Lower leg skin (tissue), 3 donors: ENCODE data around the gene ALDH3B2.

Experiments
- POLR2A ChIP-seq, 2 donors: fragments of 450-650 bp; IDR thresholded peaks; one replicate each; pipeline ENCODE4 v1.6.1; 2016 to 2017; ENCODE audit warnings: antibody characterized with exemption in 2 of 2, mild to moderate bottlenecking in 1 of 2, moderate library complexity in 1 of 2
- TF ChIP-seq, protein P1 (sequence below), 3 donors: fragments of 450-650 bp; IDR thresholded peaks; one replicate each; pipeline ENCODE4 v1.5.1; 2016; ENCODE audit warnings: antibody characterized with exemption in 3 of 3, mild to moderate bottlenecking in 3 of 3, moderate library complexity in 2 of 3

DNA sequence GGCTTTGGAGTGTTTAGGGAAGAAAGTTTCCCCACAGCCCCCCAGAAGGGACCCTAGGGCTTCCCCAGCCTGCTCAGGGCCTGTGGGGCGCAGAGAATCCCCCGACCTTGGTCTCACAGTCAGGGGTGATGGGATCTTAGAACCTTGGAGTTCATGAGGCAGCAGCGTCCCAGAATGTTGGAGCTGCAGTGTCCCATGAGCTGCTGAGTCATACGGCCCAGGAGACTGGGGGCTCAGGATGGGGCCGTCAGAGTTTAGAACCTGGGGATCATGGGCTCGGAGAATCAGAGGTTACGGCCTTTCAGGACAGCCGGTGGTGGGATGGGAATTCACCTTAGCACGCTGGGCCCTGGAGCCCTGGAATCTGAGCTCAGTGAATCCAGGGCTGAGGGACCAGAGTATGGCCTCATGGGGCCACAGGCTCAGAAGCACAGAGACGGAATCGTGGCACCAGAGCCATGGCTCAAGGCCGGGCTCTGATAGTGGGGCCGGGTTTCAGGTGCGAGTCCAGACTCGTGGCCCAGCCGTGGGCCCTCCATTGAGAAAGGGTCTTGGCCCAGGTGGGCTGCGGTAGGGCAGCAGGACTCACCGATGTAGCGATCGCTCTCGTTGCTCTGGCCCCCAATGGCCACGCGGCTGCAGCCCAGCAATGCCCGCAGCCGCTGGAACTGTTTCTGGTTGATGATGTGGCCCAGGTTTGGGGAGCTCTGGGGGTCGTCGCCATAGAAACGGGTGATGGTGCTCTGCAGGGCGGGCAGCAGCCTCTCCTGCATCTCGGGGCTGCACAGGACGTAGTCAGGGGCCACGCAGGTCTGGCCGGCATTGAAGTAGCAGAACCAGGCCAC, 9.5 kb downstream of the ALDH3B2 start:
- TF ChIP-seq, protein P1, sequence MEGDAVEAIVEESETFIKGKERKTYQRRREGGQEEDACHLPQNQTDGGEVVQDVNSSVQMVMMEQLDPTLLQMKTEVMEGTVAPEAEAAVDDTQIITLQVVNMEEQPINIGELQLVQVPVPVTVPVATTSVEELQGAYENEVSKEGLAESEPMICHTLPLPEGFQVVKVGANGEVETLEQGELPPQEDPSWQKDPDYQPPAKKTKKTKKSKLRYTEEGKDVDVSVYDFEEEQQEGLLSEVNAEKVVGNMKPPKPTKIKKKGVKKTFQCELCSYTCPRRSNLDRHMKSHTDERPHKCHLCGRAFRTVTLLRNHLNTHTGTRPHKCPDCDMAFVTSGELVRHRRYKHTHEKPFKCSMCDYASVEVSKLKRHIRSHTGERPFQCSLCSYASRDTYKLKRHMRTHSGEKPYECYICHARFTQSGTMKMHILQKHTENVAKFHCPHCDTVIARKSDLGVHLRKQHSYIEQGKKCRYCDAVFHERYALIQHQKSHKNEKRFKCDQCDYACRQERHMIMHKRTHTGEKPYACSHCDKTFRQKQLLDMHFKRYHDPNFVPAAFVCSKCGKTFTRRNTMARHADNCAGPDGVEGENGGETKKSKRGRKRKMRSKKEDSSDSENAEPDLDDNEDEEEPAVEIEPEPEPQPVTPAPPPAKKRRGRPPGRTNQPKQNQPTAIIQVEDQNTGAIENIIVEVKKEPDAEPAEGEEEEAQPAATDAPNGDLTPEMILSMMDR (IDR thresholded peaks at IDR 0.05), result no peak
- no peak for TF ChIP-seq POLR2A (IDR thresholded peaks at IDR 0.05)
